Measurements from ENCODE around the gene ZNF133.

DNA sequence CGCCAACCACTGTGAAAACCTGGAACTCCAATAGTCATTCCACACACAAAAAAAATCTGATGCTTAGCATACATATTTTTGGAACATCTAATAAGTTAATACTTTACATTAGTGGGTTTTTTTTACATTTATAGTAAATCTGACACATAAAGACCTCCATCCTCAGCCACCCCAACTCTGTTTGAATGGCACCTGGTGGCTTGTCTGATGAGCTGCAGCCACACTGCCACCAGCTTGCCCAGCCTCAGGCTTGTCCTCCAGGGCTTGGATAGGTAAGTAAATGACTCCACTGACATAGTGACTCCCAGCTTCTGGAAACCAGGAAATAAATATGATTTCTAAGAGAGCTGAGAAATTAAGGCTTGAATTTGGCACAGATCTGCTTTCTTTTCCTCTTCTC is 71.5 kb downstream of the ZNF133 start:
- TF ChIP-seq, protein P1, sequence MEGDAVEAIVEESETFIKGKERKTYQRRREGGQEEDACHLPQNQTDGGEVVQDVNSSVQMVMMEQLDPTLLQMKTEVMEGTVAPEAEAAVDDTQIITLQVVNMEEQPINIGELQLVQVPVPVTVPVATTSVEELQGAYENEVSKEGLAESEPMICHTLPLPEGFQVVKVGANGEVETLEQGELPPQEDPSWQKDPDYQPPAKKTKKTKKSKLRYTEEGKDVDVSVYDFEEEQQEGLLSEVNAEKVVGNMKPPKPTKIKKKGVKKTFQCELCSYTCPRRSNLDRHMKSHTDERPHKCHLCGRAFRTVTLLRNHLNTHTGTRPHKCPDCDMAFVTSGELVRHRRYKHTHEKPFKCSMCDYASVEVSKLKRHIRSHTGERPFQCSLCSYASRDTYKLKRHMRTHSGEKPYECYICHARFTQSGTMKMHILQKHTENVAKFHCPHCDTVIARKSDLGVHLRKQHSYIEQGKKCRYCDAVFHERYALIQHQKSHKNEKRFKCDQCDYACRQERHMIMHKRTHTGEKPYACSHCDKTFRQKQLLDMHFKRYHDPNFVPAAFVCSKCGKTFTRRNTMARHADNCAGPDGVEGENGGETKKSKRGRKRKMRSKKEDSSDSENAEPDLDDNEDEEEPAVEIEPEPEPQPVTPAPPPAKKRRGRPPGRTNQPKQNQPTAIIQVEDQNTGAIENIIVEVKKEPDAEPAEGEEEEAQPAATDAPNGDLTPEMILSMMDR (conservative IDR thresholded peaks at IDR 0.05) = no peak
- no peak for TF ChIP-seq EZH2 (IDR thresholded peaks at IDR 0.05; ENCODE audit: low read depth)

Measured in PC-9 (cell line).